Hindlimb muscle (tissue), 1 donor: Measurements from ENCODE around the gene APOH. TPM values are rescaled to one million over a fixed set of nuclear protein-coding genes. Genes with fewer than 3 reads are reported as not detected.

ENCODE experiments used
- DNase-seq: peaks from one replicate; pipeline ENCODE4 v3.0.0-alpha.2; 2013
- polyA plus RNA-seq: library from polyadenylated mRNA; unstranded; fragments of 120-200 nt; gene quantifications from one replicate; pipeline ENCODE4 v1.2.1, GENCODE V29; 2013; ENCODE audit not compliant: insufficient read length

The APOH gene
- polyA plus RNA-seq, 1 donor, result not detected

DNA sequence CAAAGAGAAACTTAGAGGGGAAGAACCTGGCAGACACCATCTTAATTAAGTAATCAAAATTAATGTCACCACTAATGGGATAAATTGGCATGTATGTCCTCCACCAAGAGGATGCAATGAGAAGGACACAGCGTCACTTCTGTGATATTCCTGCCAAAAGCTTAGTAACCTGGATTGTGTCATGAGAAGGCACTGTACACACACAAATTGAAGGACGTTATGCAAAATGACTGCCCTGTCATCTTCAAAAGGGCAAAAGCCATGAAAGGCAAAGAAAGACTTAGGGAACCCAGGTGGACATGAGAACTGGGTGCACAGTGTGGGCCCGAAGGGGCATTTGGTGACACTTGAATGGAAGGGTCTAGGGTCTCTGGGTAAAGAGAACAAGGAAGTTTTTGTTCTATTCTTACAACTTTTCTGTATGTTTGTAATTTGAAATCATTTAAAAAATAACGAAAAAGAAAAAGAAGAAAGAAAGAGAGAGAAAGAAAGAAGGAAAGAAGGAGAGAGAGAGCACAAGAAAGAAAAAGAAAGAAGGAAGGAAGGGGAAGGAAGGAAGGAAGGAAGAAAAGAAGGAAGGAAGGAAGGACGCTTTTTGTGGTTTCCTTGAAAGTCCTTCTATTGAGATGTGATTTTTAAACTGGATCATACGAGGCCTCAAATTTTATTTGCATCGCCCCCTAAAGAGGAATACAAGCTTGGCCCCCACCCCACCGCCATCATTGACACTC, 4.0 kb upstream of the APOH start:
- DNase-seq, result no peak

DNA sequence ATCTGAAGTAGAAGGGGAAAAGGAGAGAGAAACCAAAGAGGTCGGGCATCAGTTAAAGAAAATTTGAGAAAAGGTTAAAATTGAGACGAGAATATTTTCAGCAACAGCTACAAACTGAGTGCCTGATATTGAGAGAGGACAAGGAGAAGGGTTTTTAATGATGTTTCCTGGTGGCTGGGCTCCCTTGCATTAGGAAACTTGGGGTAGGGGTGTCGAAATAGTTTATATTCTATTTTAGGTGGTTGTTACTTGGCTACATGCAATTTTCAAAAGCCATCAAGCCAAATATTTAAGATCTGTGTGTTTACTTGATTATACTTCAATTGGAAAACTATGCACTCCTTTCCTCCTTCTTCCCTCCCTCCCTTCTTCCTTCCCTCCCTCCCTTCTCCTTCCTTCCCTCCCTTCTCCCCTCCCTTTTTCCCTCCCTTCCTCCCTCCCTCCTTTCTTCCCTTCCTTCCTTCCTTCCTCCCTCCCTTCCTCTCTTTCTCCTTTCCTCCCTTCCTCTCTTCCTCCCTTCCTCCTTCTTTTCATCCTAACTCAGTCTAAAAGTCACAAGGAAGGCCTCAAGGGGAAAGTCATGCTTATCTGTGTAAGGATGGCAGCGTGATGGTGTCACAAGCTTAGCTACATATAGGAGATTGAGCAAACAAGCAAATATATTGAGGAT, 1.8 kb upstream of the APOH start:
- DNase-seq, result no peak

DNA sequence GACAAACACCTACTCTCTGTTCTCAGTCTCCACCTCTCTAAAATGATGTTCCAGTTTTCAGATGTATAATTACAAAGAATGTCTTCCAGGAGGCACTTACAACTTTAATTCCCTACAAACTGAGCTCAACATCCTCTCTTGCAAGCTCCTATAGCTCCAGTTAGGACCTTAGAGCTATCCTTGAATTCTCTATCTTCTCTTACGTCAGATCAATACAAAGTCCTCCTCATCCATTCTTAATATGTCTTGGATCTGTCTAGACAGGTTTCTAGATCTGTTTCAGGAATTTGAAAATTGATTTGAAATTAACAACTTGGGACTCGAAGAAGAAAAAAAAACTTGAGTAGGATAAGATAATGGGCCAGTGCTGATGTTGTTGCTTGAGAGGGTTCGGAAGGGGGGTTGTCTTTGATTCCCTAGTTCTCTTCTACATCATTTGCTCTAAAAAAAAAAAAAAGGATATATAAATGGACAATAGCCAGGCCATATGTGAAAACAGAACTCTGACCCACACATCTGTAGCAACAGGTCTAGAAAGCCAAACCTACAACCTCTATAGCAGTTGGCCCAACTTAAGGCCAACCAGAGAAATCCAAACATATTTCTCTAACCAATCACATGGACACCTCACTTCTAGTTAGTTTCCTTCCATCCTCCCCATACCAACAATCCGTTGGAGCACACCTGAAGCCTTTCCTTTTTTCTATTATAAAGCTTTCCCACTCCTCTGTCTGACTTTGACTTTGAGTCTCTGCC, 746 bp upstream of the APOH start:
- DNase-seq, result no peak

DNA sequence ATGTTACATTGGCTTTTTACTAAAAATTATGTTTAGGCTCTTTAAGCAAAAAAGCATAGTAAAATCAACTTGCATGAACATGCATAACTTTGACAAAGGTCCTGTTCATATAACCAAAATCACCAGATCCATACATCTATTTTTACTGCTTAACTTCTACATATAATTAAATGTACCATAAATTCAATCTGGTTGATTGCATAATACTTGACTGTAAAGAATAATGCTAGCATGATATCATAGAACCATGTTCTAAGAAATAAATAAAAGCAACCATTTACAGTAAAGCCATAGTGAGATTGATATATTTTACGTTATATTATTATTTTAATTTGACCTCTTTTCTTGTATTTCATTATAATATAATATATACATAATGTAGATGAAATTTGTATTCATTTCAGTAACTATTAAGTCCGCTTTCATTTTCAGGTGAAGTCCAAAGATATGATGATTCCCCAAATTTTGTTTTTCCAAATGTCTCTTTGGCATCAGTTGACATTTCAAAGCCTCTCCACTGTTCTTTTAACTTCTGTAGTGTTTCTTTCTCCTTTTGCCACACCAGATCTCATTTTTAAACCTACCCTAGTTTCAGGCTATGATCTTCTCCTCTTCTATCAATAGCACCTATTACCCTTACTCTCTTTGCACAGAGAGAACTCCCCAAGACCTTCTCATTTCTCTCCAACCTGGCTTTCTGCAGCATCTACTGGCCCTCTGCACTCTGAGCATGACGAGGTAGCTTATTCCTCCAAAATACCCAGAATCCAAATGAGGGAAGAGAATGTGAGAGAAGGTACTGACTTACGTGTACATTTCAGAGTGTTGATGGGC, 1.8 kb downstream of the APOH start:
- no peak for DNase-seq

DNA sequence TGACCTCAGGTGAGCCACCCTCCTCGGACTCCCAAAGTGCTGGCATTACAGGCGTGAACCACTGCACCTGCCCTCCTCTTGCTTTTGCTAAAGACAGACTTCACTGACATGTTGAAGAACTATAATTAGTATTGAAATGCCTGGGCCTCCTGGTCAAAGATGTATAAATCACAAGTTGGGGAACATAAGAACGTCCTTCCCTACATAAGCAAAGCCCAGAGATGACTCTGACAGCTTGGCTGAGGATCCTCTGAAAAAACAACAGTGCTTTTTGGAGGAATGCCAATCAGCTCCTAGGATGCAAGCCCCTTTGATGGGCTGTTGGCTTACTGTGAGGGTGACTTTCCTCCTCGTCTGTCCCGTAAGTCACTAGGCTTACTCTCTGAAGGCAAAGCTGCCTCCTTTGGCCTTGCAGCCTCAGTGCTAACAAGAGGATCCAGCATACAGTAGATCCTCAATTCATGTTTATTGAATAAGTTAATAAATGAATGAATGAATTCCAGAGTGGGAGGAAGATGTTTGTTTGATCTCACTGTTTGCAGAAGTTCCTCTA, 6.3 kb downstream of the APOH start:
- DNase-seq, result no peak

DNA sequence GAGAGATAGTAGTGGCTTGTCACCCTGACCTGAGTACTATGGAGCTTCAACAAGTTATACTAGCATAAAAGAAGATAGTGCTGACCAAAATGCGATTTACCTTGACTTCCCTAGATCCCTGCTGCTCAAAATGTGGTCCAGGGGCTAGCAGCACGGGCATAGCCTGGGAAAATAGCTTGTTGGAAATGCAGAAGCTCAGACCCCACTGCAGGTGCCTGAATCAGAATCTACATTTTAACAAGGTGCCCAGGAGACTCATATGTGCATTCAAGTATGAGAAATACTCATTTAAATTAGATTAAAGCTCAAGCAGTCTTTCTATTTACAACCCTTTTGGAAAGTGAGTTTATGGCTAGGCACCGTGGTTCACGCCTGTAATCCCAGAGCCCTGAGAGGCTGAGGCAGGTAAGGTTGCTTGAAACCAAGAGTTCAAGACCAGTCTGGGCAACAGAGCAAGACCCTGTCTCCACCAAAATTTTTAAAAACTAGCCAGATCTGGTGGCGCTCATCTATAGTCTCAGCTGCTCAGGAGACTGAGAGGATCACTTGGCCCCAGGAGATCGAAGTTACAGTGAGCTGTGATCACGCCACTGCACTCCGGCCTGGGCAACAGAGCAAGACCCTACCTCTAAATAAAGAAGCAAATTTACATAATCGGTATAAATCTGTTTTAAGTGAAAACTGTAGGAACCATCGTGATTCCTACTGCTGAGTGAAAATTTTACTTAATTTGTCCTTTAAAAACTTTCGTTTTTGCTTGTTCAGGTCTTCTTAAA, 7.3 kb downstream of the APOH start:
- no peak for DNase-seq

DNA sequence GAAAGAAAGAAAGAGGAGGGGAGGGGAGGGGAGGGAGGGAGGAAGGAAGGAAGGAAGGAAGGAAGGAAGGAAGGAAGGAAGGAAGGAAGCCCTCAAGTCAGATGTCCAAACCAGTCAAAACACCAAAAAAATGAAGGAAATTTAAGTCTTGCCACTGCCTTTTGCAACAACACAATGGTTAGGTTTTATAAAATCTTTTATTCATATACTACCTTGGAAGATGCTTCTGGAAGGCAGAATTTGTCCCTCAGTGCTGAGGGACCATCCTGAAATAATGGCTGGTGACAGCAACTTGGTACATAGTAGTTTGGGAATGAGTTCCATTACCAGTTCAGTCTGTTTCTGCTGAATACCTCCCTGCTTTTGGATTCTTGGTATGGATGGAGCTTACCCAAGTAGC, 7.9 kb downstream of the APOH start:
- DNase-seq, result no peak

DNA sequence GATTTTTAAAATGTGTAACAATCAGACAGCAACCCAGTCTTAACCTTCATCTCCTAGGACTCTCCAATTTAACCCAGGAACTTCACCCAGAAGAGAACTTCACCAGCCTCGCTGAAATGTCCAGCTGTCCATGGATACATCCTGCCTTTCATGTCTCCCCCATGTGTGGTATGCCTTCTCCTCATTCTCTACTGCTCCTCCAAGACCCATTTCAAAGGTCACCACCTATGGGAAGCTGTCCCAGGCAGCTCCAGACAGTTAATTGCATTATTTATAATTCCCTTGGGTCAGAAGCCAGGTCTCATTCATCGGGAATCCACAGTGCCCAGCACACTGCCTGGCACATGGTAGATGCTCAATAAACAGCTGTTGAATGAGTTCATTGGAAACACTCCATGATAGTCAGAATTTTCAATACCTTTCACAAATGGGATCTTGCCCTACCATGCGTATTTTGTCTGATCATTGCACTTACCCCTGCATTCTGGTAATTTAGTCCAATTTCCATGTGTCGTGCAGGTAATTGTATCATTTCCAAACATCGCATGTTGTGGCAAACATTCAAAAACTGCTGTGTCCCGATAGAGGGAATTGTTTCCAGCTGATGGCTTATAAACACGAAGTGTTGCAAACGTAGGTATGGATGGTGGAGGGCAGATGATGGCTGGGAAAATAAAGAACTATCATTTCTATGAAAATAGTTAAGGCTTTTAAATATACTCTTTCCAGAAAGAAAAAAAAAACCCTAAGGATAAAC, 9.0 kb downstream of the APOH start:
- no peak for DNase-seq

DNA sequence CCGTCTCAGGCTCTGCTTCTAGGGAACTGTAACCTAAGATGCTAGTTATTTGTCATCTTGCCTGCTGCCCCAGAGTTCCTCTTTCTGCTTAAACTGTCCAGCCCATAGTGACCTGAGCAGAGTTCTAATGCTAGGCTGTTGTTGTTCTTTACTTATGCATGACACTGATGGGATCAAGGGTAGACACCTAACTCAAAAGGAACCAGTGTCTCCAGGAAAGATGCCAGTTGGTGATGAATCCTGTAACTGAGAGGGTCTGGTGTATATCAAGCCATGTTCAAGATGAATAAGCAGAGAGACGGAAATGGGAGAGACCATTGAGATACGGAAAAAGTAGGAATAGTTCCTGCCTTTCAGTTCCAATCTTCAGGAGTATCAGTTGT, 13.7 kb downstream of the APOH start:
- no peak for DNase-seq

DNA sequence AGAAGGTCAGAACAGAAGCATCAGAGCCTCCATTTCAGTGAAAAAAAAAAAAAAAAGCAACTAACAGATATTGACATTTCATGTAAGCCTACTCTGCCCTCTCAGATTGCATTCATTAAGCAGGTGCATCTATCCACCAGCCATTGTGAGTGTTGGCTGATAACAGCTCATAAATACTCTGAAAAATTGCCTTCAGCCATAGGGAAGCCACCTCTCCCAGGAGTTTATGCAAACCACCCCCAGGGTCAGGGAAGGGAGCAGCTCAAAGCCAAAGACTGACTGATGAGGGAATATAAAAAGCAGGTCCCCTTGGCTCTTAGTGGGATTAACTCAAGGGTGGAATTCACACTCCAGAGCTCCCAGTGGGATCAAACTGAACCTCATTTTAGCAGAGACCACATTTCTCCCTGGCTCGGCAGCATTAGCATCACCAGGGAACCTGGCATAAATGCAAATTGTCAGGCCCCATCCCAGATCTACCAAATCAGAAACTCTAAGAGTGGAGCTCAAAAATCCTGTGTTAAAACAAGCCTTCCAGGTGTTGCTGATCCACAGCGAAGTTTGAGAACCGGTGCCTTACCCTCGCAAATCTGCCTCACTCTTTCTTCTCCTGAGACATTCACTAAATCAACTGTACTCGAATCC, 14.2 kb downstream of the APOH start:
- no peak for DNase-seq

DNA sequence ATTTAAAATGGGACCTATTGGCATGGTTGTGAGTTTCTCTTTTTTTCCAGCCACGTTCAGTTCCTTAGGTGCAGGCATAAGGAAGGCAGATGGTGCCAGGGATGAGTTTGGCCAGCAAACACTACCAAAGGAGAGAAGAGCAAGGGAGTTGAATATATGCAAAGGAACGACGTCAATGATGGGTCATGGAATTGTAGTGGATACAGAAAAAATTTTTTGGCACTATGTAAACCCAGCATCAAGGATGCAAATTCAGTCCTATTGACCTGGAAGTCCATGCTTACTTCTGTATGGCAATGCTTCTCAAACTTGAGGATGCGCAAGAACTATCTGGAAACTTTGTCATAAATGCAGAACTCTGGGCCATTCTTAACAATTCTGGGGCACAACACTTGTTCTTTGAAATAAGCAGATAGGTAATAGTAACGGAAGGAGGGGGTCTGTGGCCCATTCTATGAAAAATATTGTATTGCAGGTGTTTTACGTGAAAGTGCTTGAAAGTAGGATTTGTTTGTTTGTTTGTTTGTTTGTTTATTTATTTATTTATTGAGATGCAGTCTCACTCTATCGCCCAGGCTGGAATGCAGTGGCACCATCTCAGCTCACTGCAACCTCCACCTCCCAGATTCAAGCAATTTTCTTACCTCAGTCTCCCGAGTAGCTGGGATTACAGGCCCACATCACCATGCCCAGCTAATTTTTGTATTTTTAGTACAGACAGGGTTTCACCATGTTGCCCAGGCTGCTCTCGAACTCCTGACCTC, 18.0 kb downstream of the APOH start:
- no peak for DNase-seq

DNA sequence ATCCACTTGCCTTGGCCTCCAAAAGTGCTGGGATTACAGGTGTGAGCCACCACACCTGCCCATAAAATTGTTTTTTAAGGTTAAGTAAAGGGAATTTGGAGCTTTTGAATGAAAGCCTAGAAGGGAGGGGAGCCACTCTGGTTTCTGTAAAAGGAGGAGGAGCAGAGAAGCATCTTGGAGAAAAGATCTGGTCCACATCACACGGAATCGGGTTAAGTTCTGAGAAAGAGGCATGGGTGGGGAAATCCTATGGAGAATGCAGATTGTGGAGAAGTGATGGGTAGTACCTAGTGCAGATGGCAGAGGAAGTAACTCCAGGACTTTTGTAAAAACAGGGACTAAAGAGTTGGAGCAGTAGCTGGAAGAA, 19.0 kb downstream of the APOH start:
- DNase-seq, result no peak

DNA sequence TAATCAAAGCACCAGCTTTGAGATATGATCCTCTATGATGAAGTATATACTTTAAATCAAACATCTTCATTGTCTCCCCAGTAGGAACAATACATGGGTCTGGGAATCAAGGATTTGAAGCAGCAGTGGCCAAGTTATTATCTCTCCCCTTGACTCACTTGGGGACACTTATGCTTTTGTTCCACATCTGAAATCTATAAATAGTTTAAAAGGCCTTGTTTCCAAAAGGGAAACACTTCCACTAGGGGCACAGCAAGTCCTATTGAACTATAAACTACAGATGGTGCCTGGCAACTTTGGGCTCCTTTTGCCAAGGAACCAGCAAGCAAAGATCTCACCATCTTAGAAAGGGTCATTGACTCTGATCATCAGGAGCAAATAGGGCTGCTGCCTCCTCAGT, 21.3 kb downstream of the APOH start:
- DNase-seq, result no peak

DNA sequence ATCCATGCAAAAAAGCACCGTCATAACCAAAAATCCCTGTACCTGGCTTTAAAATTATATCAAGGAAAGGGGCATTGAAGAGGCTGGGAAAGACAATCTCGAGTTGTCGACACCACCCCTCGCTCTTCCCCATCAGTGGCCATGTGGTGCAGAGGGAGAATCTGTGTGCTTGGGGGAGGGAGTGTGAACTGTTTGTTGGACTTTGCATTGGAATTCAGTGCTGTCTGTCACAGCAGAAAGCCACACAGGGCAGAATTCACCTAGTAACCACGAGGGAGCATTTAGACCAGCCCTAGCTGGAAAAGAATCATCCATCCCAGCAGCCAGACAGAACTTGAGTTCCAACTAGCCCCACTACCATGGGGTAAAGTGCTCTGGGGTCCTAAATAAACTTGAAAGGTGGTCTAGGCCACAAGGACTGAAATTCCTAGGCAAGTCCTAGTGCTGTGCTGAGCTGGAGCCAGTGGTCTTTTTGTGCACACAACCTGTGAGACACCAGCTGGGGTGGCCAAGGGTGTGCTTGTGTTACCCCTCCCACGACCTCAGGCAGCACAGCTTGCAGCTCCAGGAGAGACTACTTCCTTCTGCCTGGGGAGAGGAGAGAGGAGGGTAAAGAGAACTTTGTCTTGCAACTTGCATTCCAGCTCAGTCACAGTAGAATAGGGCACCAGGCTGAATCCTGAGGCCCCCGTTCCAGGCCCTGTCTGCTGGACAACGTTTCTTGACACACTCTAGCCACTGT, 25.8 kb downstream of the APOH start:
- DNase-seq, result no peak

DNA sequence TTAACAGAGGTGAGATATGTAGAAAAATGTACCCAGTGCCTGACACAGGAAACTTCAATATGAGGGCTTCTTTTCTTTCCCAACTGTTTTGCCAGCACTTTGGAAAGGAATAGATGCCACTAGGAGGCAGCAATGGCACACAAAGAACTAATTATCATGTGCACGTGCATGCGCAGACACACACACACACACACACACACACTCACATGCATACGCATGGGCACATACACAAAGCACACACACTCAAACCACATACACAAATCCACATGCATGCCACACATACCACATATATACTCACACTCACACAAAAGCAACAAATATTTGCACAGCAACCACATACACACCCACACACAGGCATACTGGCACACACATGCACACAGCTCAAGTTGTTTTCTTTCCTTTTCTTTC, 28.5 kb downstream of the APOH start:
- DNase-seq, result peak; percentile 43

DNA sequence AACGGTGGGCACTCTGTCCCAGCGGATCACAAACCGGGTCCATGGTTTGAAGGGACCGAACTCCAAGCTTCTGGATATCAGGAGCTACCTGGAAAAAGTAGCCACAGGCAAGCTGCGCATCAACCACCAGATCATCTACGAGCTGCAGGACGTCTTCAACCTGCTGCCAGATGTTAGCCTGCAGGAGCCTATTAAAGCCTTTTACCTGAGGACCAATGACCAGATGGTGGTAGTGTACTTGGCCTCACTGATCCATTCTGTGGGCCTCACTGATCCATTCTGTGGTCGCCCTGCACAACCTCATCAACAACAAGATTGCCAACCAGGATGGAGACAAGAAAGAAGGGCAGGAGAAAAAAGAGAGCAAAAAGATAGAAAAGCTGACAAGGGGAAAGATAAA, 31.0 kb downstream of the APOH start:
- no peak for DNase-seq

DNA sequence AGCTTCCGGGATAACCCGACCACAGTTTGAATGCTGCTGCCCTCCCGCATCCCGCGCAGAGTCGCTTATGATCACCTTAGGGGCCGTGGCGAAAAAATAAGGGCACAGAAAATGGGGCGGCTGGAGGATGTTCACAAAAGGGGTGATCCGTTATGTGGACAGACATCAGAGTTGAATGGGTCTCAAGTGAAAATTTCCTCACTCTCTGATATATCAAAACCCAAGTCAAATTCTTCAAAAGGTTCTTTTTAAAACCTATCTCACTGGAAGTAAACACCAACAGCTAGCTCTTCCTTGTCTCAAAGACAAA, 36.9 kb downstream of the APOH start:
- no peak for DNase-seq

DNA sequence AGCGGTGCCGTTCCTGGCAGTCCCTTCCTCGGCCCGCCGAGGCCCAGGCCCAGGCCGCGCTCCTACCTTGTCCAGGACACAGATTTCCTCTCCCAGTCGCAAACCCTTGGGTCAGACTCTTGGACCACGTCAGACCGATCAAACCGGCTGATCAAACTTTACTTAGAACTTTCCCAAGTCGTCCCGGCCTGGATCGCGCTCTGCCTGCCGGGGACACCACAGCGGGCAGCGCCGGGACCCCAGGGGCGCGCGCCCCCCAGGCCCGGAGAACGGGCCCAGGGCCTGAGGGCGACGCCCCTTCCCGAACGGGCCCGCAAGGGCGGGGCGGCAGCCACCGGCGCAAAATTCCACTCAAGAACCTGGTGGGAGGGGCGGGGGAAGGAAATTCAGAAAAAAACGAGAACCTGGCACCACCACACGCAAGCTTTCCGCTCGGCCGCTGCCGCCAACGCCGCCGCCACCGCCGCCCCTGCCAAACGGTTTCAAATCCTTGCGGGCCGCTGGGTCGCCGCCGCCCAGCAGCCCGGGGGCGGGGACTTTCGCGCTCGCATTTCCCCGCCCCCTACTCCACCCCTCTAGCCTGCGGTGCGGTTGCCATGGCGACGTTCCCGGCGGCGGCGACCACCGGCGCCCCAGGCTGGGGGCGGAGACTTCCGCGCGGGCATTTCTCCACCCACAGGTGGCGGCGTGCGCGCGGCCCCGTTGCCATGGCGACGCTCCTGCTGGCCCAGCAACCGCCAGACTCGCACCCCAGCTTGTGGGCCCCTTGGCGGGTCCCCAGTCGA, 37.4 kb downstream of the APOH start, which contains the start of gene CEP112:
CEP112 (minus strand) TSS at position 541 of the 785 bp plus-strand sequence.
- peak; percentile 84 for DNase-seq
